ENCODE measurements around the gene PEAK3. TPM values are rescaled to one million over a fixed set of nuclear protein-coding genes. Genes with fewer than 3 reads are reported as not detected.

Gene PEAK3
- total and polyA plus RNA-seq, 10 of the 15 experiments (the other 5 are each of a cell fraction or from before 2014, with no cell fraction given): 0.03 to 0.10 (median 0.05) TPM; not detected in 7

DNA sequence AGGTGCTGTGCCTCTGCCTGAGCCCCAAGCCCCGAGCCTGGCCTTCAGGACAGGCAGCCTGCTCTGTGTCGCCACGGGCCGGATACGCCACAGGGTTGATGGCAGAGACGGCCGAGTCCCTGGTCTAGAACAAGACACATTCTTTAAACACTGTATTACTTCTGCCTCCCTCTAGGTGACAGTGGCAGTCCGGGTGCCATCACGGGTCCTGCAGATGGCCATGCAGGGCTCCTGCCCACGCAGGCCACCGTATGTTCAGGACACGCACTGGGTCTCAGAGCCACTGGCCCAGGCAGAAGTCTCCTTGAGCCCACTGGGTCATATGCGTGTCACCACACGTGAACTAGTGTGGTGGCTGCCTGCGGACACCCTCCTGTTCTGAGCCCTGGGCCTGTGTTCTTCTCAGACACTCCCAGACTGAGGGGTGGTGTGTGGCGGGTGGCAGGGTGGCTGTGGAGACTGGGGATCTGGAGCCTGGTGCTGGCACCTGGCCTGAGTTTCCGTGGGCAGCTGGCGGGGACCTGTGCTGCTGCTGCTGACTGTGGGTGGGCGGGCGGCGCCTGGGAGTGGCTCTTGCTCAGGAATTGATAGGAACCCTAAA lies 50.3 kb downstream of the PEAK3 start (continued):
- TF ChIP-seq MEF2A (IDR thresholded peaks at IDR 0.05; ENCODE audit: insufficient read depth, low read depth, low read length): no peak
- TF ChIP-seq RAD21 (IDR thresholded peaks at IDR 0.05; ENCODE audit: insufficient read depth, low read depth, low read length): peak; percentile 25; the same call in 1 of the 2 replicates
- TF ChIP-seq MTA3 (IDR thresholded peaks at IDR 0.05; ENCODE audit: borderline replicate concordance, low read length): no peak
- no peak for TF ChIP-seq CHD4 (IDR thresholded peaks at IDR 0.05)
- TF ChIP-seq EGR1 (IDR thresholded peaks at IDR 0.05; ENCODE audit: borderline replicate concordance in 1 of 2, low read depth in 2 of 2, low read length in 2 of 2): no peak
- no peak for TF ChIP-seq JUND (IDR thresholded peaks at IDR 0.05; ENCODE audit: low read depth, low read length)

DNA sequence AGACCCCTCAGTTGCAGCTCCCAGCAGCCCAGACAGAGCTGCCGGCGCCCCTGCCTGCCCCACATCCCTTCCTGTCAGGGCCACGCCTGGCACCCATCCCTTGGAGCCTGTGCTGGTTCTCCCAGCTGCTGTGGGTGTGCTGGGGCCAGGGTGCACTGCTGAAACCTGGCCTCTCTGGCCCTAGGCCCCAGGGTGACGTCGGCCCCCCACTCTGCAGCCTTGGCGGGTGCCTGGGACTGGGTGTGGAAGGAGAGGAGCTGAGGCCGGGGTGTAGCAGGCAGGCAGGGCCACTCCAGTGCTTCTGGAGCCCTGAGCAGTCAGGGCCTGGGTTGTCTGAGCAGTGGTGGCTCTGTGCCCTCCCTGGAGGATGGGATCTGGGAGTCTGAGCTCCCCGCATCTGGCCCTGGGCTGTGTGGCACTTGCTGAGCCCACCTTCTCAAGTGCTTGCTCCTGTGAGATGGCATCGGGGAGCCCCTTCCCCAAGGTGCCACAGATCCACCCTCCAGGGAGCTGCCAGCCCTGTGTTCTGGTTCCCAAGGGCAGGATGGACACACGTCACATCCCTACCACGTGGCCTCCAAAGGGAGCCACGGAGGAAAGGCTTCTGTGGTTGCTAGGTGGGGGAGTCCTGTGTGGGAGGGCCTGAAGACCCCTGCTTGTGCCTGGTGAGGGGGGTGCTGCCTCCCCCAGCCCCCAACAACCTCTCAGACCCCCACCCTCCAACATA lies 51.0 kb downstream of the PEAK3 start:
- 93% methylated on average over 11 of the region's 12 CpGs for WGBS (ENCODE audit: insufficient coverage, insufficient replicate concordance, low lambda C conversion rate, missing lambda C conversion rate)
- TF ChIP-seq POLR2AphosphoS5 (IDR thresholded peaks at IDR 0.05; ENCODE audit: low read length): peak; percentile 59; the same call in 1 of the 2 replicates
- peak; percentile 74 for TF ChIP-seq POLR2A (IDR thresholded peaks at IDR 0.05; ENCODE audit: low read depth, low read length)
- TF ChIP-seq POLR2AphosphoS2 (IDR thresholded peaks at IDR 0.05; ENCODE audit: low read depth, low read length): peak; percentile 57; the same call in 1 of the 2 replicates
- TF ChIP-seq, protein P1, sequence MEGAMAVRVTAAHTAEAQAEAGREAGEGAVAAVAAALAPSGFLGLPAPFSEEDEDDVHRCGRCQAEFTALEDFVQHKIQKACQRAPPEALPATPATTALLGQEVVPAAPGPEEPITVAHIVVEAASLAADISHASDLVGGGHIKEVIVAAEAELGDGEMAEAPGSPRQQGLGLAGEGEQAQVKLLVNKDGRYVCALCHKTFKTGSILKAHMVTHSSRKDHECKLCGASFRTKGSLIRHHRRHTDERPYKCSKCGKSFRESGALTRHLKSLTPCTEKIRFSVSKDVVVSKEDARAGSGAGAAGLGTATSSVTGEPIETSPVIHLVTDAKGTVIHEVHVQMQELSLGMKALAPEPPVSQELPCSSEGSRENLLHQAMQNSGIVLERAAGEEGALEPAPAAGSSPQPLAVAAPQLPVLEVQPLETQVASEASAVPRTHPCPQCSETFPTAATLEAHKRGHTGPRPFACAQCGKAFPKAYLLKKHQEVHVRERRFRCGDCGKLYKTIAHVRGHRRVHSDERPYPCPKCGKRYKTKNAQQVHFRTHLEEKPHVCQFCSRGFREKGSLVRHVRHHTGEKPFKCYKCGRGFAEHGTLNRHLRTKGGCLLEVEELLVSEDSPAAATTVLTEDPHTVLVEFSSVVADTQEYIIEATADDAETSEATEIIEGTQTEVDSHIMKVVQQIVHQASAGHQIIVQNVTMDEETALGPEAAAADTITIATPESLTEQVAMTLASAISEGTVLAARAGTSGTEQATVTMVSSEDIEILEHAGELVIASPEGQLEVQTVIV (IDR thresholded peaks at IDR 0.05; ENCODE audit: borderline replicate concordance, partially characterized antibody): no peak
- no peak for TF ChIP-seq SIN3A (IDR thresholded peaks at IDR 0.05; ENCODE audit: low read depth, low read length)
- peak; percentile 30; the same call in 1 of the 2 replicates for TF ChIP-seq BACH1 (IDR thresholded peaks at IDR 0.05; ENCODE audit: borderline replicate concordance)
- TF ChIP-seq, protein P2, sequence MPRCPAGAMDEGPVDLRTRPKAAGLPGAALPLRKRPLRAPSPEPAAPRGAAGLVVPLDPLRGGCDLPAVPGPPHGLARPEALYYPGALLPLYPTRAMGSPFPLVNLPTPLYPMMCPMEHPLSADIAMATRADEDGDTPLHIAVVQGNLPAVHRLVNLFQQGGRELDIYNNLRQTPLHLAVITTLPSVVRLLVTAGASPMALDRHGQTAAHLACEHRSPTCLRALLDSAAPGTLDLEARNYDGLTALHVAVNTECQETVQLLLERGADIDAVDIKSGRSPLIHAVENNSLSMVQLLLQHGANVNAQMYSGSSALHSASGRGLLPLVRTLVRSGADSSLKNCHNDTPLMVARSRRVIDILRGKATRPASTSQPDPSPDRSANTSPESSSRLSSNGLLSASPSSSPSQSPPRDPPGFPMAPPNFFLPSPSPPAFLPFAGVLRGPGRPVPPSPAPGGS (IDR thresholded peaks at IDR 0.05; ENCODE audit: borderline replicate concordance, insufficient read depth, low read depth, low read length, poor library complexity, severe bottlenecking): peak; percentile 25
- intact Hi-C loops (cut with micrococcal nuclease; ENCODE audit: unreplicated experiment): loop anchor here (10.0 kb wide), 1 partner anchor 136 kb away; the partner anchor contains the start of genes IZUMO4 and MOB3A
- no peaks in the 10 kb centered on the region for H4K20me1 ChIP-seq (ENCODE audit: control insufficient read depth, insufficient read depth)
- H3K27me3 ChIP-seq (replicated peaks in 1 of 2; ENCODE audit: control insufficient read depth in 2 of 2, insufficient read depth in 2 of 2, low read length in 1 of 2): no peaks in the 10 kb centered on the region
- peaks cover 0 to 36% of the 10 kb centered on the region in 2 experiments; a peak in 3 of 4 replicates for H3K36me3 ChIP-seq (ENCODE audit: control insufficient read depth in 2 of 2, insufficient read depth in 2 of 2, low read length in 1 of 2)
- H3K27ac ChIP-seq (ENCODE audit: control insufficient read depth, insufficient read depth): no peak overlapping the region
- BruUV-seq (replicated peaks): no TSS peak
- H3K4me1 ChIP-seq (ENCODE audit: control insufficient read depth, insufficient read depth, low read length): peaks cover 12% of the 10 kb centered on the region
- ChIA-PET SMC1A (ENCODE audit: uncharacterized antibody, unreplicated experiment) (no interaction called here), RAD21 (ENCODE audit: unreplicated experiment) (interaction anchor here (0.8 to 1.3 kb wide), 3 partner anchors 63 to 161 kb away, joined by 3 to 4 read pairs (median 3); no protein-coding TSS in a partner anchor), CTCF (interaction anchor here (0.7 kb wide), 1 partner anchor 77 kb away, joined by 4 read pairs; no protein-coding TSS in a partner anchor), POLR2A (interaction anchor here (0.6 kb wide), 1 partner anchor 72 kb away, joined by 3 read pairs; no protein-coding TSS in a partner anchor)
- FAIRE-seq (no peak), ATAC-seq (no peak), DNase-seq (ENCODE audit: low read depth, low spot score) (no peak)
- H3K4me2 ChIP-seq (ENCODE audit: control insufficient read depth, insufficient read depth): no peak overlapping the region
- in situ Hi-C loops (cut with MboI): loop anchor here (5.0 kb wide), 1 partner anchor 86 kb away; no protein-coding TSS in a partner anchor
- H3K9me3 ChIP-seq (replicated peaks; ENCODE audit: control insufficient read depth, insufficient read depth, low read length): no peaks in the 10 kb centered on the region
- no peak overlapping the region for H3K4me3 ChIP-seq
- H3K9ac ChIP-seq (ENCODE audit: control insufficient read depth, insufficient read depth, low read length): no peak overlapping the region
- peaks cover 30% of the 10 kb centered on the region for H3K79me2 ChIP-seq (ENCODE audit: control insufficient read depth, insufficient read depth, low read length)
- H2AFZ ChIP-seq (ENCODE audit: control insufficient read depth, low read depth, low read length): no peak overlapping the region
